K562 (cell line): ENCODE measurements around the gene GON7. TPM values are rescaled to one million over a fixed set of nuclear protein-coding genes. Genes with fewer than 3 reads are reported as not detected.

Experiments
- ATAC-seq: fragments of 200-7000 bp; cut with Tn5 transposase; 3 replicates; pipeline ENCODE4 v1.9.1; 2020; ENCODE audit warnings: moderate library complexity
- BruUV-seq: library from RNA; stranded (reverse); fragments of 400-500 nt; replicated peaks from 2 replicates; lab custom pipeline; 2021; lab: Mats Ljungman, UMichigan
- CTCF ChIA-PET: fragments of 300-600 bp; formaldehyde crosslinking; extraction: SDS; loops from one replicate; lab custom pipeline; 2021; ENCODE audit warnings: low intra/inter-chr PET ratio; lab: Yijun Ruan, JAX
- POLR2A ChIA-PET: fragments of 300-600, 350-650 bp; sonication (Branson Sonifier 250); formaldehyde crosslinking; extraction: SDS; loops from one replicate; lab custom pipeline; 2021; ENCODE audit warnings: antibody characterized with exemption, inconsistent platforms; lab: Yijun Ruan, JAX
- DNase-seq, 4 experiments: peaks; one replicate each; pipeline versions ENCODE4 v3.0.0 to v3.0.0-alpha.2; 2011 to 2018; ENCODE audit warnings: low spot score in 3 of 4, mixed read lengths in 3 of 4; ENCODE audit errors: extremely low read depth in 1 of 4
- FAIRE-seq: peaks from 2 replicates; lab custom pipeline; 2011; peaks lifted over from hg19 to GRCh38; lab: Jason Lieb, UNC
- H2AFZ ChIP-seq: 2 replicates; pipeline ENCODE4 v1.6.0; 2011; ENCODE audit warnings: low read depth, low read length, control low read depth, inconsistent platforms
- H3K27ac ChIP-seq: fragments of 200-600 bp; 3 replicates; pipeline ENCODE4 v1.8.0; 2011; ENCODE audit warnings: low read depth, mild to moderate bottlenecking, control low read depth, inconsistent platforms, low read length, moderate library complexity, mixed read lengths; ENCODE audit errors: extremely low read depth
- H3K27me3 ChIP-seq, 2 experiments: fragments of 300-600 bp in 1 of 2; 2 replicates in 1 of 2; 3 replicates in 1 of 2; pipeline versions ENCODE4 v1.6.0 to v1.8.0; 2011; ENCODE audit warnings: inconsistent platforms in 2 of 2, low read length in 2 of 2, mild to moderate bottlenecking in 1 of 2, mixed read lengths in 1 of 2, moderate library complexity in 1 of 2; ENCODE audit not compliant: control insufficient read depth in 2 of 2, insufficient read depth in 2 of 2
- H3K36me3 ChIP-seq: fragments of 300-600 bp; 3 replicates; pipeline ENCODE4 v1.8.0; 2011; ENCODE audit warnings: mild to moderate bottlenecking, low read length, inconsistent platforms; ENCODE audit not compliant: control insufficient read depth, insufficient read depth
- H3K4me1 ChIP-seq, 2 experiments: fragments of 200-600 bp in 1 of 2; replicated peaks in 1 of 2; 2 replicates in 1 of 2; 3 replicates in 1 of 2; pipeline versions ENCODE4 v1.5.1 to v1.8.0; 2011; ENCODE audit warnings: inconsistent platforms in 2 of 2, low read length in 2 of 2, mild to moderate bottlenecking in 1 of 2, mixed read lengths in 1 of 2, moderate library complexity in 1 of 2; ENCODE audit not compliant: control insufficient read depth in 2 of 2, insufficient read depth in 2 of 2
- H3K4me2 ChIP-seq: 2 replicates; pipeline ENCODE4 v1.6.1; 2011; ENCODE audit warnings: low read length, control low read depth, inconsistent platforms, mixed read lengths; ENCODE audit not compliant: insufficient read depth
- H3K4me3 ChIP-seq: fragments of 200-600 bp; sonication (generic), shearing (Covaris generic); 2 replicates; pipeline ENCODE4 v1.5.1; 2016; ENCODE audit warnings: control low read depth, inconsistent platforms
- H3K79me2 ChIP-seq: fragments of 200-600 bp; 3 replicates; pipeline ENCODE4 v1.8.0; 2011; ENCODE audit warnings: low read length, inconsistent platforms; ENCODE audit not compliant: control insufficient read depth, insufficient read depth
- H3K9ac ChIP-seq, 2 experiments: 2 replicates each; pipeline versions ENCODE4 v1.6.0 to v1.6.1; 2011; ENCODE audit warnings: low read depth in 2 of 2, low read length in 2 of 2, control low read depth in 1 of 2, inconsistent platforms in 1 of 2, mild to moderate bottlenecking in 1 of 2, mixed read lengths in 1 of 2; ENCODE audit not compliant: insufficient read depth in 1 of 2
- H3K9me1 ChIP-seq: one replicate; pipeline ENCODE4 v1.6.0; 2011; ENCODE audit warnings: inconsistent platforms, mild to moderate bottlenecking, low read length, moderate library complexity; ENCODE audit not compliant: control insufficient read depth, insufficient read depth
- H3K9me3 ChIP-seq: replicated peaks from 2 replicates; pipeline ENCODE4 v1.5.1; 2011; ENCODE audit warnings: low read depth, low read length, inconsistent platforms; ENCODE audit not compliant: control insufficient read depth, insufficient read depth
- H4K20me1 ChIP-seq: replicated peaks from 2 replicates; pipeline ENCODE4 v1.6.1; 2011; ENCODE audit warnings: low read length, inconsistent platforms, mixed read lengths; ENCODE audit not compliant: control insufficient read depth, insufficient read depth
- BCOR ChIP-seq: fragments of 450-650 bp; IDR thresholded peaks from 2 replicates; pipeline ENCODE4 v1.6.1; 2016
- CCNT2 ChIP-seq: IDR thresholded peaks from 2 replicates; pipeline ENCODE4 v1.6.1; 2011; ENCODE audit warnings: borderline replicate concordance, low read depth, mild to moderate bottlenecking, moderate library complexity, mixed read lengths, low read length; ENCODE audit not compliant: insufficient read length; ENCODE audit errors: extremely low read depth
- EGR1 ChIP-seq: fragments of 450-650 bp; conservative IDR thresholded peaks from 2 replicates; pipeline ENCODE4 v1.6.1; 2017; ENCODE audit warnings: mild to moderate bottlenecking
- ESRRA ChIP-seq: fragments of 450-650 bp; IDR thresholded peaks from 2 replicates; pipeline ENCODE4 v1.6.1; 2014; ENCODE audit warnings: low read depth, mild to moderate bottlenecking, moderate library complexity, borderline replicate concordance
- ETV5 ChIP-seq: sonication (generic); formaldehyde crosslinking; IDR thresholded peaks from 2 replicates; pipeline ENCODE4 v1.4.0; 2020; ENCODE audit warnings: low read depth, mild to moderate bottlenecking, missing genetic modification reagents
- FIP1L1 ChIP-seq: fragments of 200-400 bp; formaldehyde crosslinking; IDR thresholded peaks from 2 replicates; pipeline ENCODE4 v1.6.1; 2018; ENCODE audit warnings: mild to moderate bottlenecking, low read depth, low read length; ENCODE audit not compliant: poor library complexity, severe bottlenecking
- FOXK2 ChIP-seq, 2 experiments: fragments of 450-650 bp; IDR thresholded peaks in 1 of 2; conservative IDR thresholded peaks in 1 of 2; 2 replicates each; pipeline ENCODE4 v1.6.1; 2016; ENCODE audit warnings: low read depth in 2 of 2, mild to moderate bottlenecking in 1 of 2
- PBX2 ChIP-seq, 2 experiments: IDR thresholded peaks in 1 of 2; conservative IDR thresholded peaks in 1 of 2; 2 replicates each; pipeline ENCODE4 v1.6.1; 2016; ENCODE audit warnings: low read depth in 2 of 2, mild to moderate bottlenecking in 1 of 2, missing compliant biosample characterization in 1 of 2, missing genetic modification characterization in 1 of 2, moderate library complexity in 1 of 2
- PML ChIP-seq: IDR thresholded peaks from 2 replicates; pipeline ENCODE4 v1.6.1; 2012; ENCODE audit warnings: low read length, inconsistent platforms
- POLR2B ChIP-seq: fragments of 450-650 bp; IDR thresholded peaks from 2 replicates; pipeline ENCODE4 v1.6.1; 2018; ENCODE audit warnings: low read depth; ENCODE audit not compliant: partially characterized antibody
- POU5F1 ChIP-seq: fragments of 150-350 bp; IDR thresholded peaks from 2 replicates; pipeline ENCODE4 v1.6.1; 2014; ENCODE audit warnings: borderline replicate concordance, low read length, low read depth, mild to moderate bottlenecking; ENCODE audit not compliant: partially characterized antibody
- RBBP5 ChIP-seq: fragments of 200-600 bp; sonication (generic); IDR thresholded peaks from 2 replicates; pipeline ENCODE4 v1.6.1; 2012; ENCODE audit warnings: borderline replicate concordance, mild to moderate bottlenecking, low read length, control low read depth, inconsistent platforms; ENCODE audit not compliant: insufficient read depth, poor library complexity, severe bottlenecking
- SRF ChIP-seq, 2 experiments: fragments of 250-450, 450-650 bp in 1 of 2; sonication (Bioruptor Pico) in 1 of 2; sonication (generic) in 1 of 2; formaldehyde crosslinking; IDR thresholded peaks; 2 replicates each; pipeline versions ENCODE4 v1.5.0 to v1.5.1; 2020 to 2022; ENCODE audit warnings: mild to moderate bottlenecking in 1 of 2, missing genetic modification reagents in 1 of 2
- THAP7 ChIP-seq: fragments of 250-450 bp; sonication (Bioruptor Pico); IDR thresholded peaks from 2 replicates; pipeline ENCODE4 v1.5.0; 2021
- USF1 ChIP-seq: sonication (generic); formaldehyde crosslinking; IDR thresholded peaks from 2 replicates; pipeline ENCODE4 v1.9.0; 2022; ENCODE audit warnings: mild to moderate bottlenecking, missing genetic modification reagents
- ZNF57 ChIP-seq: fragments of 450-650 bp; formaldehyde crosslinking; IDR thresholded peaks from 2 replicates; pipeline ENCODE4 v1.4.0; 2020; ENCODE audit warnings: mild to moderate bottlenecking, moderate library complexity
- WGBS: fragments of 100-300 bp; shearing (Covaris generic); methylation state at CpG from one replicate; pipeline ENCODE4 v1.1.6; 2016; ENCODE audit warnings: low coverage, mixed read lengths; ENCODE audit not compliant: insufficient coverage; ENCODE audit errors: missing lambda C conversion rate; 5-methylcytosine and 5-hydroxymethylcytosine counted together
- in situ Hi-C: fragments of 300-500 bp; cut with MboI; formaldehyde crosslinking; loops from 4 replicates; pipeline ENCODE4 v1.15.0; 2018; ENCODE audit warnings: inconsistent platforms, mixed read lengths
- intact Hi-C: fragments of 100-400 bp; cut with micrococcal nuclease; formaldehyde crosslinking; loops from 2 replicates; pipeline ENCODE4 v1.14.2; 2022
- polyA plus RNA-seq, 8 experiments: library from polyadenylated mRNA; depleted of rRNA in 4 of 8; stranded (reverse) in 5 of 8; unstranded in 3 of 8; fragments of >200 nt; fragmentation: Nextera tagmentation in 2 of 8; fragmentation: Illumina TruSeq in 1 of 8; extraction: Ambion mirVana in 2 of 8; extraction: Trizol in 1 of 8; gene quantifications; 2 replicates each; pipeline versions ENCODE4 v1.2.1 to v1.2.3, GENCODE V29; 2011 to 2014; ENCODE audit warnings: inconsistent platforms in 1 of 8, missing spikeins in 1 of 8
- total RNA-seq, 7 experiments: library from RNA; depleted of rRNA in 6 of 7; stranded (reverse); fragments of >200 nt in 6 of 7; fragmentation: Illumina TruSeq in 2 of 7; extraction: Trizol in 2 of 7; gene quantifications; 2 replicates each; pipeline versions ENCODE4 v1.2.1 to v1.2.3, GENCODE V29; 2011 to 2021; ENCODE audit warnings: low replicate concordance in 1 of 7

Gene GON7
- total and polyA plus RNA-seq, 9 of the 15 experiments (the other 6 are each of a cell fraction or from before 2014, with no cell fraction given): 13.7 to 34.0 (median 23.9) TPM

- TF ChIP-seq PML (no peak), SRF (CRISPR knock-in tag; IDR thresholded peaks at IDR 0.05) (no peak), ZNF57 (CRISPR knock-in tag) (no peak)
These were observed 51.2 kb downstream of the GON7 start (continued) for GRCh38 chr14:93155667-93156066.

GRCh38 chr14:93153121-93153520, 53.7 kb downstream of the GON7 start:
- intact Hi-C loops: no loop called here
- no TSS peak for BruUV-seq
- Histone ChIP-seq H3K9me1 (no peaks in the 10 kb centered on the region), H2AFZ (no peak overlapping the region), H3K27ac (no peak overlapping the region), H3K36me3 (no peaks in the 10 kb centered on the region), H3K4me3 (no peak overlapping the region), H3K79me2 (no peaks in the 10 kb centered on the region), H4K20me1 (no peaks in the 10 kb centered on the region), H3K4me1 (no peaks in the 10 kb centered on the region), H3K27me3 (peaks cover 0 to 6% of the 10 kb centered on the region in 2 experiments; a peak in 1 of 5 replicates), H3K9me3 (no peaks in the 10 kb centered on the region), H3K9ac (no peak overlapping the region), H3K4me2 (no peak overlapping the region)
- POLR2A ChIA-PET: no interaction called here
- in situ Hi-C loops: no loop called here
- WGBS: 4% methylated on average over 5 of the region's 7 CpGs
- no peak for DNase-seq
- ATAC-seq: no peak
- FAIRE-seq: no peak
- CTCF ChIA-PET: no interaction called here
- TF ChIP-seq THAP7 (no peak), EGR1 (no peak), FOXK2 (conservative IDR thresholded peaks at IDR 0.05 in 1 of 2, IDR thresholded peaks at IDR 0.05 in 1 of 2; ENCODE audit: low read depth in 2 of 2) (no peak), BCOR (no peak), ESRRA (no peak), POLR2B (no peak), CCNT2 (no peak), POU5F1 (no peak), USF1 (CRISPR knock-in tag) (no peak), FIP1L1 (no peak), RBBP5 (no peak), ETV5 (CRISPR knock-in tag) (no peak), PBX2 (CRISPR knock-in tag; IDR thresholded peaks at IDR 0.05; ENCODE audit: low read depth) (no peak), PBX2 (tag; conservative IDR thresholded peaks at IDR 0.05; ENCODE audit: low read depth) (no peak)
